HEK293 (cell line): ENCODE results near the gene PRMT5.
A peak's percentile ranks its signal among the peaks of the same experiment; 100 is the strongest.

Source experiments
- FEZF1 ChIP-seq: fragments of 450-650 bp; formaldehyde crosslinking; IDR thresholded peaks from 2 replicates; pipeline ENCODE4 v1.5.1; 2016; ENCODE audit warnings: missing biosample characterization, missing genetic modification characterization
- MEIS1 ChIP-seq: sonication (generic); formaldehyde crosslinking; IDR thresholded peaks from 2 replicates; pipeline ENCODE4 v1.8.1; 2022; ENCODE audit warnings: missing genetic modification reagents, mild to moderate bottlenecking, borderline replicate concordance
- PATZ1 ChIP-seq: fragments of 450-650 bp; formaldehyde crosslinking; IDR thresholded peaks from 2 replicates; pipeline ENCODE4 v1.5.1; 2016; ENCODE audit warnings: missing biosample characterization, missing genetic modification characterization
- PRDM1 ChIP-seq: fragments of 450-650 bp; formaldehyde crosslinking; IDR thresholded peaks from 2 replicates; pipeline ENCODE4; 2016; ENCODE audit warnings: missing biosample characterization, missing genetic modification characterization
- PRDM4 ChIP-seq: fragments of 450-650 bp; formaldehyde crosslinking; IDR thresholded peaks from 2 replicates; pipeline ENCODE4 v1.5.1; 2017; ENCODE audit warnings: missing biosample characterization, missing genetic modification characterization
- ZBTB1 ChIP-seq: fragments of 450-650 bp; formaldehyde crosslinking; IDR thresholded peaks from 2 replicates; pipeline ENCODE4 v1.5.1; 2016; ENCODE audit warnings: missing biosample characterization, missing genetic modification characterization
- ZBTB26 ChIP-seq: fragments of 450-650 bp; formaldehyde crosslinking; optimal IDR thresholded peaks from 2 replicates; pipeline ENCODE3; 2016; ENCODE audit warnings: missing biosample characterization, mild to moderate bottlenecking, missing genetic modification characterization
- ZIC2 ChIP-seq: fragments of 450-650 bp; formaldehyde crosslinking; IDR thresholded peaks from 2 replicates; pipeline ENCODE4 v1.5.1; 2016; ENCODE audit warnings: missing biosample characterization, missing genetic modification characterization
- ZNF155 ChIP-seq: fragments of 450-650 bp; formaldehyde crosslinking; IDR thresholded peaks from 2 replicates; pipeline ENCODE4 v1.5.1; 2016; ENCODE audit warnings: missing biosample characterization, missing genetic modification characterization
- ZNF19 ChIP-seq: fragments of 450-650 bp; formaldehyde crosslinking; IDR thresholded peaks from 2 replicates; pipeline ENCODE4; 2016; ENCODE audit warnings: missing biosample characterization, missing genetic modification characterization, low read depth
- ZNF202 ChIP-seq: fragments of 450-650 bp; formaldehyde crosslinking; IDR thresholded peaks from 2 replicates; pipeline ENCODE4 v1.5.1; 2016; ENCODE audit warnings: missing biosample characterization, missing genetic modification characterization, borderline replicate concordance
- ZNF23 ChIP-seq: fragments of 450-650 bp; formaldehyde crosslinking; IDR thresholded peaks from 2 replicates; pipeline ENCODE4 v1.5.1; 2016; ENCODE audit warnings: missing biosample characterization, missing genetic modification characterization, borderline replicate concordance
- ZNF266 ChIP-seq: fragments of 450-650 bp; formaldehyde crosslinking; IDR thresholded peaks from 2 replicates; pipeline ENCODE4 v1.5.1; 2016; ENCODE audit warnings: missing biosample characterization, missing genetic modification characterization, low read depth
- ZNF335 ChIP-seq: fragments of 450-650 bp; formaldehyde crosslinking; conservative IDR thresholded peaks from 2 replicates; pipeline ENCODE4 v1.5.1; 2016; ENCODE audit warnings: missing biosample characterization, missing genetic modification characterization
- ZNF354C ChIP-seq: fragments of 450-650 bp; formaldehyde crosslinking; IDR thresholded peaks from 2 replicates; pipeline ENCODE4 v1.5.1; 2016; ENCODE audit warnings: missing biosample characterization, missing genetic modification characterization, low read depth, borderline replicate concordance
- ZNF426 ChIP-seq: fragments of 450-650 bp; formaldehyde crosslinking; IDR thresholded peaks from 2 replicates; pipeline ENCODE4 v1.5.1; 2017; ENCODE audit warnings: missing biosample characterization, missing genetic modification characterization, mild to moderate bottlenecking, inconsistent platforms, moderate library complexity
- ZNF530 ChIP-seq: fragments of 450-650 bp; formaldehyde crosslinking; IDR thresholded peaks from 2 replicates; pipeline ENCODE4 v1.5.1; 2016; ENCODE audit warnings: low read depth, missing biosample characterization, missing genetic modification characterization
- ZNF549 ChIP-seq: fragments of 450-650 bp; IDR thresholded peaks from 2 replicates; pipeline ENCODE4 v1.5.1; 2018; ENCODE audit warnings: missing biosample characterization, missing genetic modification characterization, mild to moderate bottlenecking, inconsistent platforms, moderate library complexity
- ZNF561 ChIP-seq: fragments of 450-650 bp; IDR thresholded peaks from 2 replicates; pipeline ENCODE4 v1.5.1; 2018; ENCODE audit warnings: missing biosample characterization, missing genetic modification characterization, borderline replicate concordance
- ZNF701 ChIP-seq: fragments of 450-650 bp; formaldehyde crosslinking; IDR thresholded peaks from 2 replicates; pipeline ENCODE4 v1.5.1; 2016; ENCODE audit warnings: missing biosample characterization, missing genetic modification characterization
- ZNF792 ChIP-seq: fragments of 450-650 bp; formaldehyde crosslinking; IDR thresholded peaks from 2 replicates; pipeline ENCODE4 v1.5.1; 2016; ENCODE audit warnings: missing biosample characterization, missing genetic modification characterization
- TF ChIP-seq, protein P1 (sequence below): fragments of 450-650 bp; formaldehyde crosslinking; IDR thresholded peaks from 2 replicates; pipeline ENCODE4 v1.5.1; 2017; ENCODE audit warnings: missing biosample characterization, missing genetic modification characterization
- TF ChIP-seq, protein P2 (sequence below): fragments of 450-650 bp; formaldehyde crosslinking; IDR thresholded peaks from 2 replicates; pipeline ENCODE4 v1.5.1; 2017; ENCODE audit warnings: missing biosample characterization, missing genetic modification characterization
- TF ChIP-seq, protein P3 (sequence below): fragments of 450-650 bp; formaldehyde crosslinking; IDR thresholded peaks from 2 replicates; pipeline ENCODE4 v1.5.1; 2016; ENCODE audit warnings: missing biosample characterization, missing genetic modification characterization
- TF ChIP-seq, protein P4 (sequence below): fragments of 450-650 bp; formaldehyde crosslinking; IDR thresholded peaks from 2 replicates; pipeline ENCODE4 v1.5.1; 2016; ENCODE audit warnings: missing biosample characterization, missing genetic modification characterization

PRMT5 gene

GRCh38 chr14:22976620-22977433 lies 47.7 kb upstream of the PRMT5 start (continued):
- no peak for TF ChIP-seq PRDM4 (tag by site-specific recombination)
- TF ChIP-seq ZNF19 (tag by site-specific recombination) = no peak
- TF ChIP-seq PATZ1 = peak; percentile 78
- TF ChIP-seq ZNF266 (tag by site-specific recombination) = no peak
- TF ChIP-seq ZIC2 (tag by site-specific recombination) = no peak
- 0 out of 2 replicates have a peak, but pooled peaks have one; percentile 18 for TF ChIP-seq ZNF561
- TF ChIP-seq ZNF701 (tag by site-specific recombination) = peak; percentile 95
- TF ChIP-seq ZNF155 (tag by site-specific recombination) = no peak
- TF ChIP-seq ZNF792 (tag by site-specific recombination) = no peak
- TF ChIP-seq ZNF549 (tag by site-specific recombination) = no peak
- TF ChIP-seq ZNF202 (tag by site-specific recombination) = no peak
- TF ChIP-seq PRDM1 = no peak
- no peak for TF ChIP-seq FEZF1 (tag by site-specific recombination)
- TF ChIP-seq, protein P1, sequence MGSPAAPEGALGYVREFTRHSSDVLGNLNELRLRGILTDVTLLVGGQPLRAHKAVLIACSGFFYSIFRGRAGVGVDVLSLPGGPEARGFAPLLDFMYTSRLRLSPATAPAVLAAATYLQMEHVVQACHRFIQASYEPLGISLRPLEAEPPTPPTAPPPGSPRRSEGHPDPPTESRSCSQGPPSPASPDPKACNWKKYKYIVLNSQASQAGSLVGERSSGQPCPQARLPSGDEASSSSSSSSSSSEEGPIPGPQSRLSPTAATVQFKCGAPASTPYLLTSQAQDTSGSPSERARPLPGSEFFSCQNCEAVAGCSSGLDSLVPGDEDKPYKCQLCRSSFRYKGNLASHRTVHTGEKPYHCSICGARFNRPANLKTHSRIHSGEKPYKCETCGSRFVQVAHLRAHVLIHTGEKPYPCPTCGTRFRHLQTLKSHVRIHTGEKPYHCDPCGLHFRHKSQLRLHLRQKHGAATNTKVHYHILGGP (tag by site-specific recombination) = no peak
- TF ChIP-seq ZBTB1 (tag by site-specific recombination) = no peak
- TF ChIP-seq, protein P2, sequence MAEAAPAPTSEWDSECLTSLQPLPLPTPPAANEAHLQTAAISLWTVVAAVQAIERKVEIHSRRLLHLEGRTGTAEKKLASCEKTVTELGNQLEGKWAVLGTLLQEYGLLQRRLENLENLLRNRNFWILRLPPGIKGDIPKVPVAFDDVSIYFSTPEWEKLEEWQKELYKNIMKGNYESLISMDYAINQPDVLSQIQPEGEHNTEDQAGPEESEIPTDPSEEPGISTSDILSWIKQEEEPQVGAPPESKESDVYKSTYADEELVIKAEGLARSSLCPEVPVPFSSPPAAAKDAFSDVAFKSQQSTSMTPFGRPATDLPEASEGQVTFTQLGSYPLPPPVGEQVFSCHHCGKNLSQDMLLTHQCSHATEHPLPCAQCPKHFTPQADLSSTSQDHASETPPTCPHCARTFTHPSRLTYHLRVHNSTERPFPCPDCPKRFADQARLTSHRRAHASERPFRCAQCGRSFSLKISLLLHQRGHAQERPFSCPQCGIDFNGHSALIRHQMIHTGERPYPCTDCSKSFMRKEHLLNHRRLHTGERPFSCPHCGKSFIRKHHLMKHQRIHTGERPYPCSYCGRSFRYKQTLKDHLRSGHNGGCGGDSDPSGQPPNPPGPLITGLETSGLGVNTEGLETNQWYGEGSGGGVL (tag by site-specific recombination) = peak; percentile 72
- no peak for TF ChIP-seq ZNF354C (tag by site-specific recombination)
- TF ChIP-seq ZBTB26 (tag by site-specific recombination) = no peak
- TF ChIP-seq MEIS1 (CRISPR knock-in tag) = no peak
- no peak for TF ChIP-seq ZNF335 (tag by site-specific recombination)
- TF ChIP-seq ZNF23 = no peak
- no peak for TF ChIP-seq ZNF530 (tag by site-specific recombination)
- TF ChIP-seq, protein P3, sequence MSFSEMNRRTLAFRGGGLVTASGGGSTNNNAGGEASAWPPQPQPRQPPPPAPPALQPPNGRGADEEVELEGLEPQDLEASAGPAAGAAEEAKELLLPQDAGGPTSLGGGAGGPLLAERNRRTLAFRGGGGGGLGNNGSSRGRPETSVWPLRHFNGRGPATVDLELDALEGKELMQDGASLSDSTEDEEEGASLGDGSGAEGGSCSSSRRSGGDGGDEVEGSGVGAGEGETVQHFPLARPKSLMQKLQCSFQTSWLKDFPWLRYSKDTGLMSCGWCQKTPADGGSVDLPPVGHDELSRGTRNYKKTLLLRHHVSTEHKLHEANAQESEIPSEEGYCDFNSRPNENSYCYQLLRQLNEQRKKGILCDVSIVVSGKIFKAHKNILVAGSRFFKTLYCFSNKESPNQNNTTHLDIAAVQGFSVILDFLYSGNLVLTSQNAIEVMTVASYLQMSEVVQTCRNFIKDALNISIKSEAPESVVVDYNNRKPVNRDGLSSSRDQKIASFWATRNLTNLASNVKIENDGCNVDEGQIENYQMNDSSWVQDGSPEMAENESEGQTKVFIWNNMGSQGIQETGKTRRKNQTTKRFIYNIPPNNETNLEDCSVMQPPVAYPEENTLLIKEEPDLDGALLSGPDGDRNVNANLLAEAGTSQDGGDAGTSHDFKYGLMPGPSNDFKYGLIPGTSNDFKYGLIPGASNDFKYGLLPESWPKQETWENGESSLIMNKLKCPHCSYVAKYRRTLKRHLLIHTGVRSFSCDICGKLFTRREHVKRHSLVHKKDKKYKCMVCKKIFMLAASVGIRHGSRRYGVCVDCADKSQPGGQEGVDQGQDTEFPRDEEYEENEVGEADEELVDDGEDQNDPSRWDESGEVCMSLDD (tag by site-specific recombination) = no peak
- TF ChIP-seq ZNF426 (tag by site-specific recombination) = no peak
- TF ChIP-seq, protein P4, sequence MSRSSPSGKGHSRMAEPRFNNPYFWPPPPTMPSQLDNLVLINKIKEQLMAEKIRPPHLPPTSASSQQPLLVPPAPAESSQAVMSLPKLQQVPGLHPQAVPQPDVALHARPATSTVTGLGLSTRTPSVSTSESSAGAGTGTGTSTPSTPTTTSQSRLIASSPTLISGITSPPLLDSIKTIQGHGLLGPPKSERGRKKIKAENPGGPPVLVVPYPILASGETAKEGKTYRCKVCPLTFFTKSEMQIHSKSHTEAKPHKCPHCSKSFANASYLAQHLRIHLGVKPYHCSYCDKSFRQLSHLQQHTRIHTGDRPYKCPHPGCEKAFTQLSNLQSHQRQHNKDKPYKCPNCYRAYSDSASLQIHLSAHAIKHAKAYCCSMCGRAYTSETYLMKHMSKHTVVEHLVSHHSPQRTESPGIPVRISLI (tag by site-specific recombination) = no peak
